Ovary (tissue), 3 donors: ENCODE data around the gene PUDP.

Source experiments
- CTCF ChIP-seq, 3 donors: fragments of 450-650 bp in 2 of 3; fragments of 200-600 bp in 1 of 3; IDR thresholded peaks; one replicate each; pipeline versions ENCODE4 v1.5.1 to v1.8.0; 2016 to 2022; ENCODE audit warnings: antibody characterized with exemption in 3 of 3, mild to moderate bottlenecking in 1 of 3
- EP300 ChIP-seq: sonication (generic); formaldehyde crosslinking; IDR thresholded peaks from one replicate; pipeline ENCODE4 v1.6.1; 2017; ENCODE audit warnings: antibody characterized with exemption
- POLR2A ChIP-seq: fragments of 450-650 bp; IDR thresholded peaks from one replicate; pipeline ENCODE4 v1.6.1; 2017; ENCODE audit warnings: antibody characterized with exemption, mild to moderate bottlenecking, moderate library complexity
- donor health status: DM: no; HTN: no; CAD: no.

GRCh38 chrX:7090641-7091040 is 57.3 kb downstream of the PUDP start:
- TF ChIP-seq CTCF (IDR thresholded peaks at IDR 0.05), result no peak
- no peak for TF ChIP-seq POLR2A
- no peak for TF ChIP-seq EP300
